NCI-H1417 treated with DMSO at 0.1 percent for 48 hours (cell line): ENCODE data around the gene UPF1.

Experiments
- DNase-seq: peaks from one replicate; lab custom pipeline; 2025; lab: John Stamatoyannopoulos, UW

Gene UPF1

GRCh38 chr19:18840288-18841267, 8.8 kb downstream of the UPF1 start:
- DNase-seq = no peak

DNA sequence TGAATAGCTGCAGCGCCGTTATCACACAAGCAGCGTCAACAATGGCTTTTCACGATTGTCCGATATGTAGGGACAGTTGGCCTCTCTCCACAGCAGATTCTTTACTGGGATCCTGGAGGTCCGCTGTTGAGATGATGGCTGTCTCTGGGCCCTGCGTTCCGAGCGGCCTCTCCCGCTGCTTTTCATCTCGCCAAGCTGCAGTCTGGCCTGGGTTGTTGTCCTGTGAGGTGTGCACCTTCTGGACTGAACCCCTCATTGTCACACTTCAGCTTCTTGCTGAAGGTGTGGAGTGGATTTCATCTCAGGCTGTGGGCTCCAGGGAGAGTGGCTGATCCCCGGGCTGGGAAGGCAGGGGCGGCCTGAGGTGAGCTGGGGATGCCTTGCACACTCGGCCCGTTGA, 9.6 kb downstream of the UPF1 start:
- no peak for DNase-seq

DNA sequence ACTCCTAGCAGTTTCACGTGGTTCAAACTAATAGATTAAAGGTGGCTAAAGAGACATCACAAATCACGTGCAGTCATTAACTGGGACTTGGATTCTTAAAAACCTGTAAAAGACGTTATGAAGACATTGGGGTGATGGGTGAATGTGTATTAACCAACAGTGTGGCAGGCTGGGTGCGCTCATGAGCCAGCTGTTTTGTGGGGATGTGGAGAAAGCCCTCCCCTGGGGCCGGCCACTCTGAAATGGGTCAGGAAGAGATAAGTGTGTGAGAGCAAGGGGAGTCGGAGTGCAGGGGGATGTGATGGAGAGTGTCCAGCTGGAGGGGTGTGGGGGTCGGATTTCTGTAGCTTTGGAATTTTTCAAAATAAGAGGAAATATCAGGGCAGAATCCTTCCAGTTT, 10.4 kb downstream of the UPF1 start:
- no peak for DNase-seq

GRCh38 chr19:18843960-18844359, 12.2 kb downstream of the UPF1 start:
- DNase-seq = no peak

DNA sequence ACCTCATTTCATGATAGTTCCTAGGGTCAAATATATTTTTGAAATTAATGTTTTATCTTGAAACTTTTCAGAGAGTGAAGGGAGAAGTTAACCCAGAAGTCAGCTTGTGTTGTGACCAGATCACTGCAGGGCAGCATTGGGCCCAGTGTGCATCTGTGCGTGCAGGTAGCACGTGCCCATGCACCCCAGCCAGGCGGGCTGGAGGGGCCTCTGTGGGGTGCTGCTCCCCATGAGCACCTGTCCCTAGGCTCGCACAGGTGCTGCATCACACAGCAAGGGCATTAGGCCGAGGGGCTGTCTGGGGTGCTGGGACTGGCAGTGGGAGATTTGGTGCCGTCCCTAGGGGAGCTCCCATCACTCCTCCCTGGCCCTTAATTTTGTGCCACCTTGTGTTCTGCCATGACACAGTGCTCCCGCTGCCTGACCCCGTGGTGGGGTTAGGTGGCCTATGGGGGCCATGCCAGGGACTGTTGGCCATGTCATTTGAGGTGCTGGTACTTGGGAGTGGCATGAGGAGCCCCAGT, 13.1 kb downstream of the UPF1 start:
- DNase-seq = no peak

DNA sequence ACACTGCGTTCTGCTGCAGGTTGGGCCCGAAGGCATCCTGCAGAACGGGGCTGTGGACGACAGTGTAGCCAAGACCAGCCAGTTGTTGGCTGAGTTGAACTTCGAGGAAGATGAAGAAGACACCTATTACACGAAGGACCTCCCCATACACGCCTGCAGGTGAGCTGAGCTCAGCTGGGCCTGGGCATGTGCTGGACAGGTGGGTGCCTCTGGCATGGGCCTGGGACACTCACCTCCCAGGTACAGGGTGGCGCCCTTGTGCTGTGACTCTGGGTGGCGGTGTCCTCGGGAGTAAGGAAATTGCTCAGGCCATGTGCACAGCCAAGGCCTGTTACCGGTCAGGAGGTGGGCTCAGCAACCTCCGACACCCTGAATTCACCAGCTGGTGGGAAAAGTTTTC, 14.2 kb downstream of the UPF1 start:
- no peak for DNase-seq

DNA sequence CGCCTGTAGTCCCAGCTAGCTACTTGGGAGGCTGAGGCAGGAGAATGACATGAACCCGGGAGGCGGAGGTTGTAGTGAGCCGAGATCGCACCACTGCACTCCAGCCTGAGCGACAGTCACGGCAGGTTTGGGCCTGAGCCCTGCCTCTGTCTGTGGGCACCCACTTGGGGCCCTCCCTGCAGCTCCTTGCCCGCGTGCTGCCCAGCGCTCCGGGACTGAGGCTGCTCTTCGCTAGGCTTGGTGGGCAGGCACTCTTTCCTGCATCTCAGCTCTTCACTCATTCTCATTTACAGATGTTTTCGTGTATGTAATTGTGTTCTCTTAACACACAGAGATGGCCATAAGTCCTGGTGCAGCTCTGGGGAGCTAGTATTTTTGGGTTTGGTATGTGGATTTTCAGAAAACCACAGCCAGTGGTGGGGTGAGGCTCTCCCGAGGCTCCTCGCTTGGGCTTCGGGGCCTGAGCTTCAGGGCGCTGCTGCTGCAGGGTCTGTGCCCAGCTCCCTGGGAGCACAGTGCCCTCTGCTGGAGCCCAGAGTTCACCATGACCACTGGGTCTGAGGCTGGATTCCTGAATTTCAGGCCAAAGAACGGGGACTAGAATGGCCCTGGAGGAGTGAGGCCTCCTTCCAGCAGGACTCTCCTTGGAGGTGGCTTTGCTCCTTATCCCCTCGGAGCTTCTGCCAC, 15.2 kb downstream of the UPF1 start:
- DNase-seq = no peak

- DNase-seq = no peak
Measured at GRCh38 chr19:18847549-18848463, 16.0 kb downstream of the UPF1 start.

- no peak for DNase-seq
Measured at GRCh38 chr19:18848878-18849661, 17.3 kb downstream of the UPF1 start.

GRCh38 chr19:18849838-18850400, 18.2 kb downstream of the UPF1 start:
- DNase-seq = no peak

DNA sequence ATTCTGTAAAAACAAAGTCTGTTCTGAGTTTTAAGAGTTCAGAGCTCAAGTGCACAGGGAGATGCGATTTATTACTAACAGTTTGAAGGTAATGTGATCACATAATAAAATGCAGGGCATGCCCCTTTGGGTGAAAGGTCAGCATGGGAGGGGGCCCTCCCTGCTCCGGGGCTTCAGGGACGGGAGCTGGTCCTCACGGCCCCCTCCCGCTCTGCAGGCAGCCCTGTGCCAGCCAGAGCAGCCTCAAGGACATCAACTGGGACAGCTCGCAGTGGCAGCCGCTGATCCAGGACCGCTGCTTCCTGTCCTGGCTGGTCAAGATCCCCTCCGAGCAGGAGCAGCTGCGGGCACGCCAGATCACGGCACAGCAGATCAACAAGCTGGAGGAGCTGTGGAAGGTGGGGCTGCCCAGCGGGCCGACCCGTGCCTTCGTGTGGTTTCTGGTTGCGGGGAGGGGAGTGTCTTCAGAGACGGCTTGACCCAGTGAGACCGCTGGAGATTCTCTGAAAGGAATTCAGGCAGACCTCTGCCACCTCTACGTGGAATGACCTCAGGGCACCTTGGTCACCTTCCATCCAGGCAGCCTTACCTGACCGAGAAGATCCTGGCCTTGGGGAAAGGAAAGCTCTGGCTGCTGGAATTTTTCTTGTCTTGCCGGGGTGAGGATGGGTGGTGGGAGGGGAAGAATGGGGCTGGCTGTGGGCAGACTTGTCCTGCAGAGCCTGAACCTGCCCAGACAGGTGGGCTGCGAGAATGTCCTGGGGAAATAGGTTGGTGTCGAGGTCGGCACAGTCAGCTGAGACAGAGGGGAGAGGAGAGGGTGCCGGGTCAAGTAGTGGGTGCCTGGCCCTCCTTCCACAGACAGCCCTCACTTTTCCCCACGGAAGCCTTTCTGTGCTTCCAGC, 19.0 kb downstream of the UPF1 start:
- DNase-seq = no peak

DNA sequence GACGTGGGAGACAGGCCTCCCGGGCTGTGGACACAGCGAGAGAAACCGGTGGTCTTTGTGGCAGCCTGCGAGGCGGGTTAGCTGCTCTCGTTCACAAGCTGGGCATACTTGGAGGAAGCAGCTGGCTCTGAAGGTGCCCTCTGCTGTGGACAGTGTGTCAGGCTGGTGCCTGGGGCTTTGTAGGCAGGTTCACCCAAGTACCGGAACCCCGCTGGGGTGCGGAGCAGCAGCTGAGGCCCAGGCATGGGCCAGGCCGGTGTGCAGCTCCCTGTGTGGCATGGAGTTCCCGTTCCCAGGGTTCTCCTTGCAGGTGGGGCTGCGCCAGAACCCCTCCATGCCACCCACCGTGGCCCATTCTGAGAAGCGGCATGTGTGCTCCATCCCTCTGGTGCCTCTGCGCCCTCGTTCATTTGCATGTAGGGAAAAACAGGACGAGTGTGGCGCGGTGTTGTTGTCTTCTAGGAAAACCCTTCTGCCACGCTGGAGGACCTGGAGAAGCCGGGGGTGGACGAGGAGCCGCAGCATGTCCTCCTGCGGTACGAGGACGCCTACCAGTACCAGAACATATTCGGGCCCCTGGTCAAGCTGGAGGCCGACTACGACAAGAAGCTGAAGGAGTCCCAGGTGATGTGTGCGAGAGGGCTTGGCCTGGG, 20.0 kb downstream of the UPF1 start:
- no peak for DNase-seq

DNA sequence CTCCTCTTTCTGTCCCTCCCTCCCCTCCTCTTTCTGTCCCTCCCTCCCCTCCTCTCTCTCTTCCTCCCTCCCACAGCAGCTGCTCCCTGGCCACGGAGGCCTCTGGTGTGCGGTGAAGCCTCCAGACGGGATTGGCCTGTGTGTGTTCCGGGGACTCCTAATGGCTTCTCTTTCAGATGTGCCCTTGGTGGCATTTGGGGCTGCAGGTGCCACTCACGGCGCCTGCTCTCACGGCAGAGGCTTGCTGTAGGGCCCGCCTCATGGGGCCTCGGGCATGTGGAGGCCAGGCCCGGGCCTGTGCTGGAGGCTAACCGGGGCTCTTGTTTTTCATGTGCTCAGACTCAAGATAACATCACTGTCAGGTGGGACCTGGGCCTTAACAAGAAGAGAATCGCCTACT, 20.9 kb downstream of the UPF1 start:
- no peak for DNase-seq

DNA sequence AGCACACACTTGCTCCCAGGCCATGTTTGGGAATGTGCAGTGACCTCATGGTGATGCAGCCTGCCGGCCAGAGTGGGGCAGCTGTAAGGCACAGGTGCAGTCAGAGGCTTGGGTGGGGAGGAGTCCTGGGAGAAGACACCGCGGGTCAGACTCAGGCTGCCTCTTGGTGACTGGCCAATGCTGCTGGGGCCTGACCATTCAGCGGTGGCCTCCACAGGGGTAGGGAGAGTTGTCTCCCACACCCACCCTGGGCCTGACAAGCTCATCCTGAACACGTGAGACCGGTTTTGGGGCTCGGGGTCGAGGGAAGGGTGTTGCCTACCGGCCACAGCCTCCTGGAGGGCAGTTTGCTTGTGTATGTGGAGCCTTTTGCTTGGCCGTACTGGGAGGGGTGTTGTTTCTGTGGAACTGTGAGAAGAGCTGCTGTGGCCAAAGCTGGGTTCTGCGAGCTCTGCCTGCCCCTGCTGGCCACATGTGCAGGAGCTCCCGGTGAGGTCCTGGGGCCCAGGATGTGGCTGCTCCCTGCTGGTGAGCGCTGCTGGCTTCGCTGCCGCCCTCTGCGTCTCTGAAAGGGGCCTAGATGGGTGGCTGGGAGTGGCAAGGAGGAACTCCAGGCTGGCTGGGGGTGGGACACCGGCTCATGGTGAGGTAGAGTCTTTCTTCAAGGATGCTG, 22.1 kb downstream of the UPF1 start:
- DNase-seq = no peak

GRCh38 chr19:18854982-18855381, 23.2 kb downstream of the UPF1 start:
- no peak for DNase-seq

DNA sequence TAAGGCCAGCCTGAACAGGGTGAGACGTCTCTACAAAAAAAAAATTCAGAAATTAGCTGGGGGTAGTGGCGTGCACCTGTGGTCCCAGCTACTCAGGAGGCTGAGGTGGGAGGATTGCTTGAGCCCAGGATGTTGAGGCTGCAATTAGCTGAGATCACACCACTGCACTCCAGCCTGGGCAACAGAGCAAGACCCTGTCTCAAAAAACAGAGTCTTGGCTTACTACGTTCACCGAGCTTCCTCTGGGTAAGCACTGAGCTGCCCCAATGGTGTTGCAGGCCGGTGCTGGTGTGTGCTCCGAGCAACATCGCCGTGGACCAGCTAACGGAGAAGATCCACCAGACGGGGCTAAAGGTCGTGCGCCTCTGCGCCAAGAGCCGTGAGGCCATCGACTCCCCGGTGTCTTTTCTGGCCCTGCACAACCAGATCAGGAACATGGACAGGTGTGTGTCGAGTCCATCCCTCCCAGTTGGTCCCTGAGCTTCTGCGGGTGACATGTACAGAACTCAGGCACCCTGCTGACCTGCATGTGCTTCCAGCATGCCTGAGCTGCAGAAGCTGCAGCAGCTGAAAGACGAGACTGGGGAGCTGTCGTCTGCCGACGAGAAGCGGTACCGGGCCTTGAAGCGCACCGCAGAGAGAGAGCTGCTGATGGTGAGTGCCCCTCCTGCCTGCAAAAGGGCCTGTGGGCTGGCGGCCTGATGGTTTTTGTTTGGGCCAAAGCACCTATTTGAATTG, 24.1 kb downstream of the UPF1 start:
- DNase-seq = no peak

DNA sequence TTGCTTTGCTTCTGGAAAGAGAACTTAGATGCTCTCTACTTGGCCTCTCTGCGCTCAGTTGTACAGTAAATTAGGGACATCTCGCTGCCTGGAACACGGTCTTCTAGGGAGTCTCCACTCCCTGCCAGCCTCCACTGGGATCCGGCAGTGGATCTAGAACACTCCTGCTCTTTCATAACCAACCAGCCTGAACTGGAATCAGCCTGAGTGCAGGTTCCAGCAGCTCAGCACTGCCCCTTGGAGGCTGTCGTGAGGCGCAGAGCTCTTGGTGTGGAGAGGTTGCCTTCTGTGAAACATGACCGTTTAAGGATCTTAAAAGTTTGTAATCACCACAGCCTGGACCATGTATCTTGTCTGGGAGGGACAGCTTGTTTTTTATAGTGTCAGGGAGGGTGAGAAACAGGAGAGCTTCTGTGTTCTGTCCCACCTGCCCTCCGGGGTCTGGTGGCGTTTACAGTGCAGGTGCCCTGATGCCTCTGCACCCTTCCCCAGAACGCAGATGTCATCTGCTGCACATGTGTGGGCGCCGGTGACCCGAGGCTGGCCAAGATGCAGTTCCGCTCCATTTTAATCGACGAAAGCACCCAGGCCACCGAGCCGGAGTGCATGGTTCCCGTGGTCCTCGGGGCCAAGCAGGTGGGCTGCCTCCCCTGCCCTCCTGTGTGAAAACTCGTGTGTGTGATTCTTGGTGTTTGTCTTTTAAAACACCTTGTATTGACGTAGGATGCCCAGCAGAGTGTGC, 24.8 kb downstream of the UPF1 start:
- no peak for DNase-seq
